IMR-90 (cell line): ENCODE results near the gene ADCY4. TPM values are rescaled to one million over a fixed set of nuclear protein-coding genes. Genes with fewer than 3 reads are reported as not detected.

Experiments
- ATAC-seq: fragments of 200-7000 bp; cut with Tn5 transposase; 2 replicates; pipeline ENCODE4 v1.9.1; 2020; ENCODE audit warnings: low read depth, mild to moderate bottlenecking, moderate library complexity
- BruUV-seq: library from RNA; stranded (reverse); fragments of 400-500 nt; replicated peaks from 2 replicates; lab custom pipeline; 2021; lab: Mats Ljungman, UMichigan
- CTCF ChIA-PET: fragments of 300-600 bp; formaldehyde crosslinking; extraction: SDS; loops from one replicate; lab custom pipeline; 2021; ENCODE audit warnings: antibody characterized with exemption; lab: Yijun Ruan, JAX
- POLR2A ChIA-PET: fragments of 300-600 bp; sonication (Branson Sonifier 250); formaldehyde crosslinking; loops from one replicate; lab custom pipeline; 2022; ENCODE audit warnings: antibody characterized with exemption; ENCODE audit not compliant: unreplicated experiment; lab: Charles Lee
- DNase-seq: peaks from one replicate; pipeline ENCODE4 v3.0.0; 2013
- H2AFZ ChIP-seq: replicated peaks from 2 replicates; pipeline ENCODE3; 2013; ENCODE audit warnings: low read length, mild to moderate bottlenecking; ENCODE audit not compliant: poor library complexity
- H2AK5ac ChIP-seq: 2 replicates; pipeline ENCODE4 v1.6.1; 2013; ENCODE audit warnings: low read depth, low read length, inconsistent platforms
- H2AK9ac ChIP-seq: replicated peaks from 2 replicates; pipeline ENCODE3; 2013; ENCODE audit warnings: mild to moderate bottlenecking, low read depth, low read length, moderate library complexity; ENCODE audit not compliant: poor library complexity
- H2BK120ac ChIP-seq: 2 replicates; pipeline ENCODE4 v1.6.1; 2013; ENCODE audit warnings: low read depth, low read length, inconsistent platforms
- H2BK15ac ChIP-seq: 3 replicates; pipeline ENCODE4 v1.6.1; 2013; ENCODE audit warnings: low read depth, low read length, inconsistent platforms
- H2BK20ac ChIP-seq: 2 replicates; pipeline ENCODE4 v1.6.1; 2013; ENCODE audit warnings: low read depth, mild to moderate bottlenecking, inconsistent platforms, low read length, moderate library complexity
- H2BK5ac ChIP-seq: 2 replicates; pipeline ENCODE4 v1.6.1; 2013; ENCODE audit warnings: mild to moderate bottlenecking, low read depth, low read length, inconsistent platforms; ENCODE audit not compliant: poor library complexity, severe bottlenecking
- H3K14ac ChIP-seq: replicated peaks from 2 replicates; pipeline ENCODE4 v1.6.1; 2013; ENCODE audit warnings: low read depth, low read length, inconsistent platforms
- H3K18ac ChIP-seq: 2 replicates; pipeline ENCODE4 v1.6.1; 2013; ENCODE audit warnings: low read depth, low read length, control low read depth
- H3K23ac ChIP-seq: 2 replicates; pipeline ENCODE4 v1.6.1; 2013; ENCODE audit warnings: low read depth, low read length, inconsistent platforms
- H3K27ac ChIP-seq: 2 replicates; pipeline ENCODE4 v1.5.1; 2013; ENCODE audit warnings: mild to moderate bottlenecking, control low read depth, low read length; ENCODE audit not compliant: insufficient read depth
- H3K27me3 ChIP-seq: 2 replicates; pipeline ENCODE4 v1.6.1; 2013; ENCODE audit warnings: low read length; ENCODE audit not compliant: control insufficient read depth, insufficient read depth
- H3K36me3 ChIP-seq: 2 replicates; pipeline ENCODE4 v1.6.1; 2013; ENCODE audit warnings: low read length, mixed read lengths; ENCODE audit not compliant: control insufficient read depth, insufficient read depth
- H3K4ac ChIP-seq: 2 replicates; pipeline ENCODE4 v1.6.1; 2013; ENCODE audit warnings: low read depth, low read length, inconsistent platforms
- H3K4me1 ChIP-seq: 2 replicates; pipeline ENCODE4 v1.6.1; 2013; ENCODE audit warnings: low read length, mixed read lengths; ENCODE audit not compliant: control insufficient read depth, insufficient read depth
- H3K4me2 ChIP-seq: 2 replicates; pipeline ENCODE4 v1.6.1; 2013; ENCODE audit warnings: low read depth, mild to moderate bottlenecking, control low read depth, low read length, moderate library complexity
- H3K4me3 ChIP-seq: 2 replicates; pipeline ENCODE4 v1.5.1; 2013; ENCODE audit warnings: low read depth, mild to moderate bottlenecking, control low read depth, low read length, moderate library complexity; ENCODE audit not compliant: insufficient read depth
- H3K56ac ChIP-seq: 2 replicates; pipeline ENCODE4 v1.6.1; 2013; ENCODE audit warnings: low read length, inconsistent platforms; ENCODE audit not compliant: insufficient read depth; ENCODE audit errors: extremely low read depth
- H3K79me1 ChIP-seq, 2 experiments: 2 replicates each; pipeline ENCODE4 v1.6.1; 2013; ENCODE audit warnings: low read length in 2 of 2, inconsistent platforms in 1 of 2, low read depth in 1 of 2
- H3K9ac ChIP-seq: 2 replicates; pipeline ENCODE4 v1.6.1; 2013; ENCODE audit warnings: low read depth, low read length, control low read depth
- H3K9me1 ChIP-seq: 2 replicates; pipeline ENCODE4 v1.6.1; 2013; ENCODE audit warnings: low read length, inconsistent platforms; ENCODE audit not compliant: insufficient read depth
- H3K9me3 ChIP-seq: 2 replicates; pipeline ENCODE4 v1.6.1; 2013; ENCODE audit warnings: low read length; ENCODE audit not compliant: control insufficient read depth, insufficient read depth
- H4K20me1 ChIP-seq: 2 replicates; pipeline ENCODE4 v1.6.1; 2013; ENCODE audit warnings: low read length, inconsistent platforms; ENCODE audit not compliant: insufficient read depth
- H4K5ac ChIP-seq: 2 replicates; pipeline ENCODE4 v1.6.1; 2013; ENCODE audit warnings: mild to moderate bottlenecking, low read depth, low read length, control low read depth
- H4K8ac ChIP-seq, 2 experiments: 2 replicates each; pipeline ENCODE4 v1.6.1; 2013; ENCODE audit warnings: low read depth in 2 of 2, low read length in 2 of 2, control low read depth in 1 of 2, inconsistent platforms in 1 of 2
- H4K91ac ChIP-seq: 2 replicates; pipeline ENCODE4 v1.6.1; 2013; ENCODE audit warnings: low read depth, low read length, inconsistent platforms; ENCODE audit not compliant: insufficient read depth
- MAFK ChIP-seq: IDR thresholded peaks from 2 replicates; pipeline ENCODE4 v1.6.1; 2012; ENCODE audit warnings: low read depth, low read length, improper control_type of control experiment
- MXI1 ChIP-seq: IDR thresholded peaks from 2 replicates; pipeline ENCODE4 v1.6.1; 2012; ENCODE audit warnings: low read depth, mild to moderate bottlenecking, low read length, moderate library complexity, borderline replicate concordance
- NFE2L2 ChIP-seq: fragments of 150-350 bp; IDR thresholded peaks from 2 replicates; pipeline ENCODE4 v1.6.1; 2016; ENCODE audit warnings: low read depth, mild to moderate bottlenecking, low read length
- POLR2A ChIP-seq: IDR thresholded peaks from 2 replicates; pipeline ENCODE4 v1.6.1; 2012; ENCODE audit warnings: mild to moderate bottlenecking, low read depth, low read length
- RFX5 ChIP-seq: IDR thresholded peaks from 2 replicates; pipeline ENCODE4 v1.8.0; 2012; ENCODE audit warnings: low read depth, mild to moderate bottlenecking, low read length, moderate library complexity
- SMC3 ChIP-seq: fragments of 150-350 bp; IDR thresholded peaks from 2 replicates; pipeline ENCODE4 v1.6.1; 2016; ENCODE audit warnings: low read depth, mild to moderate bottlenecking, antibody characterized with exemption, low read length, moderate library complexity
- WGBS, 2 experiments: methylation state at CpG; one replicate each; pipeline versions ENCODE4 v1.1.5 to v1.1.7; 2013; ENCODE audit warnings: missing lambda C conversion rate in 2 of 2; ENCODE audit not compliant: insufficient read length in 1 of 2; ENCODE audit errors: extremely low coverage in 2 of 2; 5-methylcytosine and 5-hydroxymethylcytosine counted together
- dilution Hi-C: fragments of 300-500 bp; cut with HindIII; formaldehyde crosslinking; loops from one replicate; pipeline ENCODE4 v1.14.3; 2018; ENCODE audit warnings: low sequenced_read_pairs; ENCODE audit not compliant: unreplicated experiment
- in situ Hi-C: fragments of 300-500 bp; cut with MboI; formaldehyde crosslinking; loops from 3 replicates; pipeline ENCODE4 v1.14.3; 2019; ENCODE audit warnings: low sequenced_read_pairs, inconsistent platforms, mixed read lengths
- intact Hi-C: fragments of 100-400 bp; cut with micrococcal nuclease; formaldehyde crosslinking; loops from 2 replicates; pipeline ENCODE4 v1.10.0; 2022
- polyA plus RNA-seq, 3 experiments: library from polyadenylated mRNA; depleted of rRNA; stranded (reverse); fragments of >200 nt; gene quantifications; 2 replicates each; pipeline ENCODE4 v1.2.3, GENCODE V29; 2012; ENCODE audit warnings: low replicate concordance in 1 of 3
- total RNA-seq: library from RNA; depleted of rRNA; stranded (reverse); fragments of >200 nt; gene quantifications from 2 replicates; pipeline ENCODE4 v1.2.3, GENCODE V29; 2012

The ADCY4 gene
- total and polyA plus RNA-seq, 2 of the 4 experiments (the other 2 are of a cell fraction): not detected

DNA sequence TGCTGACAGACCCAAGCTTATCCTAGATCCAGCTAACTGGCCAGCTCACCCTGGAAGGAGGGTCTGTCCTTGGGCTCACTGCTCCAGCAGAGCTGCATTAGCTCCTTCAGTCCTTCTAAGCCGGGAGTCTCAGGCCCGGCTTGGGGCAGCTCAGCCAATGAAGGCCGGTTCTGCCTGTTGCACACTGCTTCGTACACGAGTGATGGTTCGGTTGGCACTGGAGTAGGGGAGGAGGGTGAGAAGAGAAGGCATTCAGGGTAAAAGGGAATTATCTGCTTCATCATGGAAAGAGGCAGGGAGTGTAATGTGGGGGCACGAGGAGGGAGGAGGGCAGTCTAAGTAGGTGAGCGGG lies 2.9 kb upstream of the ADCY4 start:
- 83% methylated on average over 6 of the region's 8 CpGs; no CpG with 5 or more reads in 1 of the 2 experiments for WGBS, 2 experiments
- H3K14ac ChIP-seq: no peak overlapping the region
- in situ Hi-C loops (no loop called here), dilution Hi-C loops (no loop called here), intact Hi-C loops (no loop called here)
- no peak overlapping the region for H2AK9ac ChIP-seq
- peaks cover 3% of the 10 kb centered on the region; the same call in 1 of the 2 replicates for H3K4me1 ChIP-seq
- no peak overlapping the region for H3K27ac ChIP-seq
- DNase-seq: no peak
- no peak overlapping the region for H2AK5ac ChIP-seq
- no peak overlapping the region for H3K4me2 ChIP-seq
- no peak overlapping the region for H2BK5ac ChIP-seq
- H3K56ac ChIP-seq: no peak overlapping the region
- ATAC-seq: no peak
- no peaks in the 10 kb centered on the region for H4K20me1 ChIP-seq
- no peak overlapping the region for H4K5ac ChIP-seq
- H4K91ac ChIP-seq: no peak overlapping the region
- H2AFZ ChIP-seq: no peak overlapping the region
- no peak overlapping the region for H4K8ac ChIP-seq
- H3K9ac ChIP-seq: no peak overlapping the region
- TF ChIP-seq POLR2A: no peak
- no peak for TF ChIP-seq MAFK
- TF ChIP-seq SMC3: no peak
- no peak for TF ChIP-seq MXI1
- no peak for TF ChIP-seq NFE2L2
- no peak for TF ChIP-seq RFX5
- H3K4me3 ChIP-seq: no peak overlapping the region
- no peak overlapping the region for H2BK20ac ChIP-seq
- ChIA-PET CTCF (interaction anchor here (0.7 kb wide), 1 partner anchor 29 kb away, joined by 3 read pairs; the partner anchor contains the start of gene CIDEB), POLR2A (no interaction called here)
- no peak overlapping the region for H3K18ac ChIP-seq
- no peaks in the 10 kb centered on the region for H3K79me1 ChIP-seq
- no peak overlapping the region for H2BK120ac ChIP-seq
- H3K9me3 ChIP-seq: no peaks in the 10 kb centered on the region; the same call in 1 of the 2 replicates
- no TSS peak for BruUV-seq
- no peaks in the 10 kb centered on the region for H3K36me3 ChIP-seq
- H3K23ac ChIP-seq: no peak overlapping the region
- no peak overlapping the region for H2BK15ac ChIP-seq
- H3K9me1 ChIP-seq: no peaks in the 10 kb centered on the region
- peaks cover 88% of the 10 kb centered on the region for H3K27me3 ChIP-seq
- no peak overlapping the region for H3K4ac ChIP-seq
